Measurements from ENCODE around the gene CHCHD1.
"Not testable (repeated sequence)": the region's sequence is repeated elsewhere in the genome, so short reads cannot be mapped to it uniquely, and the experiment has no call there.

The CHCHD1 gene

GRCh38 chr10:73795491-73795890, 13.6 kb downstream of the CHCHD1 start:
- DNase-seq = not testable (repeated sequence)

- not testable (repeated sequence) for DNase-seq
Measured at GRCh38 chr10:73796035-73796434, 14.2 kb downstream of the CHCHD1 start.

GRCh38 chr10:73796766-73797165, 14.9 kb downstream of the CHCHD1 start:
- no peak for DNase-seq

GRCh38 chr10:73797324-73798025, 15.6 kb downstream of the CHCHD1 start:
- DNase-seq = no peak

- no peak for DNase-seq
Measured at GRCh38 chr10:73798087-73798486, 16.2 kb downstream of the CHCHD1 start.

- no peak for DNase-seq
Measured at GRCh38 chr10:73798927-73799560, 17.2 kb downstream of the CHCHD1 start.

GRCh38 chr10:73799899-73800559, 18.2 kb downstream of the CHCHD1 start:
- DNase-seq = no peak

GRCh38 chr10:73800560-73801252, 18.9 kb downstream of the CHCHD1 start:
- no peak for DNase-seq

GRCh38 chr10:73801253-73801590, 19.4 kb downstream of the CHCHD1 start:
- DNase-seq = no peak

- no peak for DNase-seq
Measured at GRCh38 chr10:73802276-73802991, 20.6 kb downstream of the CHCHD1 start.

GRCh38 chr10:73803680-73804286, 21.9 kb downstream of the CHCHD1 start:
- no peak for DNase-seq

- DNase-seq = no peak
Measured at GRCh38 chr10:73806176-73806950, 24.5 kb downstream of the CHCHD1 start.

GRCh38 chr10:73807471-73807870, 25.6 kb downstream of the CHCHD1 start:
- no peak for DNase-seq

GRCh38 chr10:73808021-73808815, 26.4 kb downstream of the CHCHD1 start:
- DNase-seq = no peak

- no peak for DNase-seq
Measured at GRCh38 chr10:73809061-73809818, 27.4 kb downstream of the CHCHD1 start.

- DNase-seq = no peak
Measured at GRCh38 chr10:73810358-73810734, 28.5 kb downstream of the CHCHD1 start.

GRCh38 chr10:73810735-73811465, 29.1 kb downstream of the CHCHD1 start:
- no peak for DNase-seq

GRCh38 chr10:73812657-73813056, 30.8 kb downstream of the CHCHD1 start:
- DNase-seq = no peak

- no peak for DNase-seq
Measured at GRCh38 chr10:73813333-73813732, 31.5 kb downstream of the CHCHD1 start.

All from bone marrow (tissue), 2 donors.